ENCODE data around the gene LARGE1.

LARGE1 gene

GRCh38 chr22:33758961-33759360 is 161.3 kb downstream of the LARGE1 start:
- DNase-seq, result no peak

- no peak for DNase-seq
These were observed 162.3 kb downstream of the LARGE1 start for GRCh38 chr22:33757802-33758483.

- DNase-seq, result no peak
These were observed 163.1 kb downstream of the LARGE1 start for GRCh38 chr22:33757041-33757801.

GRCh38 chr22:33756508-33756949 is 163.7 kb downstream of the LARGE1 start:
- no peak for DNase-seq

- DNase-seq, result no peak
These were observed 171.6 kb downstream of the LARGE1 start for GRCh38 chr22:33748714-33749113.

GRCh38 chr22:33747576-33748180 is 172.6 kb downstream of the LARGE1 start:
- no peak for DNase-seq

GRCh38 chr22:33747029-33747428 is 173.2 kb downstream of the LARGE1 start:
- DNase-seq, result no peak

- DNase-seq, result no peak
These were observed 173.8 kb downstream of the LARGE1 start for GRCh38 chr22:33746501-33746928.

GRCh38 chr22:33745501-33745900 is 174.8 kb downstream of the LARGE1 start:
- DNase-seq, result no peak

- DNase-seq, result no peak
These were observed 176.5 kb downstream of the LARGE1 start for GRCh38 chr22:33743756-33744155.

GRCh38 chr22:33741025-33741424 is 179.3 kb downstream of the LARGE1 start:
- DNase-seq, result no peak

GRCh38 chr22:33739516-33739915 is 180.8 kb downstream of the LARGE1 start:
- no peak for DNase-seq

GRCh38 chr22:33737662-33738061 is 182.6 kb downstream of the LARGE1 start:
- no peak for DNase-seq

- DNase-seq, result no peak
These were observed 184.3 kb downstream of the LARGE1 start for GRCh38 chr22:33735978-33736377.

GRCh38 chr22:33728847-33729246 is 191.4 kb downstream of the LARGE1 start:
- no peak for DNase-seq

GRCh38 chr22:33726294-33726734 is 194.0 kb downstream of the LARGE1 start:
- DNase-seq, result no peak

GRCh38 chr22:33723915-33724314 is 196.4 kb downstream of the LARGE1 start:
- DNase-seq, result no peak

GRCh38 chr22:33722816-33723215 is 197.5 kb downstream of the LARGE1 start:
- DNase-seq, result no peak

- DNase-seq, result no peak
These were observed 200.0 kb downstream of the LARGE1 start for GRCh38 chr22:33720166-33720878.

GRCh38 chr22:33717694-33718396 is 202.4 kb downstream of the LARGE1 start:
- no peak for DNase-seq

GRCh38 chr22:33715237-33715985 is 204.9 kb downstream of the LARGE1 start:
- no peak for DNase-seq

GRCh38 chr22:33710326-33710725 is 209.9 kb downstream of the LARGE1 start:
- no peak for DNase-seq
